ENCODE measurements around the gene CFTR.

- TF ChIP-seq CTCF (conservative IDR thresholded peaks at IDR 0.05; ENCODE audit: low read depth, low read length), result no peak
- TF ChIP-seq EZH2 (IDR thresholded peaks at IDR 0.05; ENCODE audit: borderline replicate concordance, low read depth, low read length, poor library complexity, severe bottlenecking), result no peak
These were observed 5.3 kb downstream of the CFTR start for GRCh38 chr7:117485118-117485620.

Measured in A673 (cell line).